Right lobe of liver (tissue), 4 donors: Measurements from ENCODE around the gene SUGCT.

Experiments used
- CTCF ChIP-seq, 4 donors: fragments of 200-600 bp in 3 of 4; fragments of 450-650 bp in 1 of 4; IDR thresholded peaks; one replicate each; pipeline versions ENCODE4 v1.5.1 to v1.8.0; 2016 to 2022; ENCODE audit warnings: antibody characterized with exemption in 4 of 4, mild to moderate bottlenecking in 2 of 4
- POLR2A ChIP-seq: fragments of 450-650 bp; IDR thresholded peaks from one replicate; pipeline ENCODE4 v1.6.1; 2017; ENCODE audit warnings: antibody characterized with exemption, mild to moderate bottlenecking
- donor health status: DM: no; HTN: no; CAD: no.
- donor health status: DM: no; HTN: no; CAD: no.
- donor health status: DM: no; HTN: yes; CAD: no.

GRCh38 chr7:40105879-40106473, 28.8 kb upstream of the SUGCT start:
- TF ChIP-seq CTCF (IDR thresholded peaks at IDR 0.05) (no peak), POLR2A (no peak)
